ENCODE data around the gene HGFAC. TPM values are rescaled to one million over a fixed set of nuclear protein-coding genes. Genes with fewer than 3 reads are reported as not detected.

The HGFAC gene
- total and polyA plus RNA-seq, 2 of the 13 experiments (the other 11 are each of a cell fraction or from before 2014, with no cell fraction given), result 8.5 to 63.6 TPM

- TF ChIP-seq KIAA2018 (CRISPR knock-in tag; IDR thresholded peaks at IDR 0.05; ENCODE audit: borderline replicate concordance), result no peak
- TF ChIP-seq PRPF4 (IDR thresholded peaks at IDR 0.05; ENCODE audit: low read depth, low read length, poor library complexity, severe bottlenecking), result no peak
- TF ChIP-seq PITX1 (CRISPR knock-in tag; IDR thresholded peaks at IDR 0.05), result no peak; the same call in 1 of the 2 replicates
- no peak for TF ChIP-seq ATF7-NPFF (CRISPR knock-in tag; IDR thresholded peaks at IDR 0.05; ENCODE audit: low read depth)
- TF ChIP-seq RAD51 (IDR thresholded peaks at IDR 0.05; ENCODE audit: borderline replicate concordance), result no peak
- TF ChIP-seq RFXAP (CRISPR knock-in tag; IDR thresholded peaks at IDR 0.05; ENCODE audit: borderline replicate concordance), result no peak
- no peak for TF ChIP-seq ZKSCAN5 (CRISPR knock-in tag; IDR thresholded peaks at IDR 0.05)
- TF ChIP-seq NONO (IDR thresholded peaks at IDR 0.05), result no peak
- TF ChIP-seq NONO (CRISPR knock-in tag; conservative IDR thresholded peaks at IDR 0.05), result no peak
- TF ChIP-seq ZKSCAN1 (IDR thresholded peaks at IDR 0.05; ENCODE audit: low read length), result no peak
- TF ChIP-seq GABPA (IDR thresholded peaks at IDR 0.05; ENCODE audit: low read depth, low read length), result no peak
- TF ChIP-seq GABPA (CRISPR knock-in tag; IDR thresholded peaks at IDR 0.05; ENCODE audit: low read depth), result no peak
- TF ChIP-seq HOXA3 (CRISPR knock-in tag; IDR thresholded peaks at IDR 0.05), result no peak; the same call in 1 of the 2 replicates
- no peak for TF ChIP-seq AGO1 (IDR thresholded peaks at IDR 0.05; ENCODE audit: low read depth, low read length, poor library complexity, severe bottlenecking)
- no peak for TF ChIP-seq IRF2 (CRISPR knock-in tag; IDR thresholded peaks at IDR 0.05)
- TF ChIP-seq ZC3H4 (CRISPR knock-in tag; IDR thresholded peaks at IDR 0.05; ENCODE audit: borderline replicate concordance), result no peak
- no peak for TF ChIP-seq AFF4 (CRISPR knock-in tag; IDR thresholded peaks at IDR 0.05)
- no peak for TF ChIP-seq ZNF784 (CRISPR knock-in tag; IDR thresholded peaks at IDR 0.05; ENCODE audit: borderline replicate concordance)
- no peak for TF ChIP-seq CEBPG (CRISPR knock-in tag; IDR thresholded peaks at IDR 0.05)
- no peak for TF ChIP-seq FOXP1 (IDR thresholded peaks at IDR 0.05)
- TF ChIP-seq FOXP1 (CRISPR knock-in tag; IDR thresholded peaks at IDR 0.05), result no peak
Measured at GRCh38 chr4:3442460-3442958, 741 bp downstream of the HGFAC start (continued).

Data from HepG2 (cell line).